GM18511 (cell line): Measurements from ENCODE around the gene RPS8.
"Not testable (repeated sequence)": the region's sequence is repeated elsewhere in the genome, so short reads cannot be mapped to it uniquely, and the experiment has no call there.

Experiments used
- ATAC-seq: cut with Tn5 transposase; IDR thresholded peaks from one replicate; pipeline ENCODE4 v1.9.1; 2021; ENCODE audit warnings: mild to moderate bottlenecking, moderate library complexity; ENCODE audit not compliant: unreplicated experiment

The RPS8 gene

DNA sequence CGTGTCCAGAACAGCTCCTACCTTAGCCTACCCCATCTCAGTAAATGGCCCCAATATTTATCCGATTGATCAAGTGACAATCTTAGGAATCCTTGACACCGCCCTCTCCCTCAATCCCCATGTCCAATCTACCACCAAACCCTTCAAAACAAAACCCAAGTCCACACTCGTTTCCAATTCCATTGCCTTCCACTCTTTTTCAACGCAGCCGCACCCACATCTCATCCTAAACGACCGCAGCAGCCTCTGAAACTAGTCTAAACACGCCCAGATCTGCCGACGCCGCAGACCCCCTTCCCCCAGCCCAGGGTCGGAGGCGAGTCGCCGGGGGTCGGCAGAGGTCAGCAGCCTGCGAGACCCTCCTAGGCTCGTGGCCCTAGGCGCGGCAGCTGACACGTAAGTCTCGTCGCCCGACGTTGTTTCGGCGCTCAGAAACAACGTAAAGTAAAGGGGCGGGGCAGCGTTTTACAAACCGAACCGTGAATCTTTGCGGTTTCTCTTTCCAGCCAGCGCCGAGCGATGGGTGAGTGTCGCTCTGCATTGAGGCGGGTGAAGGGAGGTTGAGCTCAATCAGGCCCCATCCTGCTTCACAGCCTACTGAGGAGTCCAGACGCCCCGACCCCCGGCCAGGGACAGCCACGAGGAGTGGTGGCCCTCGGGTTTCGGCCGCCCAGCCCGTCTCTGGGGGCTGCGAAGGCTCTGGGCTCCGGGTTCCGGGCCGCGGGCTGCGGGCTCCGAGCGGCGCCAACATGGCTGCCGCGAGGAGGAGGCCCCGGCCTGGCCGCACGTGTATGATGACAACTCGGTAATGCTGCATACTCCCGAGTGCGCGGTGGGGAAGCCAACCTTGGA, at the start of gene RPS8:
Gene RPS8, plus strand, starts transcription at position 463 of the 852 bp plus-strand sequence. Its CDS starts 57 bp downstream, at position 520.
- ATAC-seq, result peak; percentile 85

GRCh38 chr1:44730741-44731512, 44.4 kb upstream of the RPS8 start, which contains the start of gene RNU5D-1:
TSS of gene RNU5D-1 (minus strand) at chr1:44731170.
- peak; percentile 65 for ATAC-seq

GRCh38 chr1:44733365-44733764, 42.0 kb upstream of the RPS8 start:
- ATAC-seq, result no peak

DNA sequence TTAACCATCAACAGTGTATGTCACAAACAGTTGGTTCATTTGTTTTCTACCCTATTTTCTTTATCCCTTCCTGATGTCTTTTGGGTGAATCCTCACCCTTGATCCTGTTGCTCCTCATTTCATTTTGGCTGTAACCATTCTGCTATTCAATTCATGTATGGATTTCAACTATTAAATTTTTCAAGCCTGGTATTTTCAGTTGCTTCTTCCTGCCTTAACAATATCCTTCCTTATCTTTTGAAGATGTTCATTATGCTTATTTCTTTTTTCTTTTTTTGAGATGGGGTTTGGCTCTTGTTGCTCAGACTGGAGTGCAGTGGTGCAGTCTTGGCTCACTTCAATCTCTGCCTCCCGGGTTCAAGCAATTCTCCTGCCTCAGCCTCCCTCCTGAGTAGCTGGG, 41.6 kb upstream of the RPS8 start:
- no peak for ATAC-seq

DNA sequence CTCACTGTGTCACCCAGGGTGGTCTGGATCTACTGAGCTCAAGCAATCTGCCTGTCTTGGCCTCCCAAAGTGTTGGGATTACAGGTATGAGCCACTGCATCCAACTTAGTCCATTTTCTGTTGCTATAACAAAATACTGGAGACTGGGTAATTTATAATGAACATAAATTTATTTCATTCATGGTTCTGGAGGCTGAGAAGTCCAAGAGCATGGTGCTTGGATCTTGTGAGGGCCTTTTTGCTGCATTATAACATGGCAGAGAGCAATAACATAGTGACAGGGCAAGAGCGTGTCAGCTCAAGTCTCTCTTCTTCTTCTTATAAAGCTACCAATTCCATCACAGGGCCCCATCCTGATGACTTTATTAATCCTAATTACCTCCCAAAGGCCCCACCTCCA, 39.3 kb upstream of the RPS8 start:
- ATAC-seq, result no peak

DNA sequence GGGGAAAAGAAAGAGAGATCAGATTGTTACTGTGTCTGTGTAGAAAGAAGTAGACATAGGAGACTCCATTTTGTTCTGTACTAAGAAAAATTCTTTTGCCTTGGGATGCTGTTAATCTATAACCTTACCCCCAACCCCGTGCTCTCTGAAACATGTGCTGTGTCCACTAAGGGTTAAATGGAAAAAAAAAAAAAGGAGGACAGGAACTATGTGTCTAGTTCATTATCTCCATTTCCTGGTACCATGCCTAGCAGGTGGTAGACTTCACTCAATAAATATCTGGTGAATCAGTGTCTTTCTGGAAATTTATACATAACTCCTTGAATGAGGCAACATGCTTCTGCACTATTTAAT, 36.4 kb upstream of the RPS8 start:
- not testable (repeated sequence) for ATAC-seq

DNA sequence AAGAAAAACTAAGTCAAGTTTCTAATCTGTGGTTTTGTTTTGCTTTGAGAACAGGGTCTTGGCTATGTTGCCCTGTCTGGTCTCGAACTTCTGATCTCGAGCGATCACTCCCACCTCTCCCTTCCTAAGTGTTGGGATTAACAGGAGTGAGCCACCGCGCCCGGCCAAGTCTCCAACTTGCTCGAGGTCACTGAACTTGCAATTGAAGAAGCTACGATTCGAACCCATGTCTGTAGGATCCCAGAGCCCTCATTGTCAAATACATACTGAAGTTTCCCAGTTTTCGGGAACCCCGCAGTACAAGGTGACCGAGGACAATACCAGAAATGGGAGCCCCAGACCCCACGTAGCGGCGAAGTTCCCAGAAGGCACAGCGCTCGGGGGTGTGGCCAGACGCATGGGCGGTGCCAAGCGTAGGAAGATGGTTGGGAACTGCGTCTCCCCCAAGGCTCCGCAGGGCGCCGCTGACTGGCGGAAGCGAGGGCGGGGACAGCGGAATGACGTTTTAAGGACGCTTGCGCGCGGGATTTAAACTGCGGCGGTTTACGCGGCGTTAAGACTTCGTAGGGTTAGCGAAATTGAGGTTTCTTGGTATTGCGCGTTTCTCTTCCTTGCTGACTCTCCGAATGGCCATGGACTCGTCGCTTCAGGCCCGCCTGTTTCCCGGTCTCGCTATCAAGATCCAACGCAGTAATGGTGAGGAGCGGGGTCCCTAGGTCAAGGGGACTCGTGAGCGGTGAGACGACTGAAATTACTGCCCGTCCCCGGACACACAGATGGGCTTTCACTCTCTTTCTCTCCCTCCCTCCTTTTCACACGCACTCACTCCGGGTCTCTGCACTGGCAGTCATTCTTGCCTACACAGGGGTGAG, 35.8 kb upstream of the RPS8 start, which contains the start of gene KIF2C:
Gene KIF2C, plus strand, starts transcription at position 531 of the 872 bp plus-strand sequence. Its CDS starts 96 bp downstream, at position 627.
- ATAC-seq, result peak; percentile 99

GRCh38 chr1:44740179-44740617, 35.1 kb upstream of the RPS8 start:
- no peak for ATAC-seq

DNA sequence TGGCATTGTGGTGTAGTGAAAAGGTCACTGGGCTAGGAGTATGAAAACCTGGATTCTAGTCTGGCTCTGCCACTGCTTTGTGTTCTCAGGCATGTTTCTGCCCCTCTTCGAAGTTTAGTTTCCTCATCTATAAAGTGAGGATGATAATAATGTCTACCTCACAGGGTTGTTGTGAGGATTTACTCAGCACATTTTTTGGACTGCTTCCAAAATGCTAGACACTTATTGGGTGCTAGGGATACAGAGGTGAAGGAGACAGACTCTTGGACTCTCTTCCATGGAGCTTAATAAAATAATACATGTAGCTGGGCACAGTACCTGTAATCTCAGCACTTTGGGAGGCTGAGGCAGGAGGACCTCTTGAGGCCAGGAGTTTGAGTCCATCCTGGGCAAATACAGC, 32.1 kb upstream of the RPS8 start:
- ATAC-seq, result no peak

- ATAC-seq, result no peak
Observed at GRCh38 chr1:44747878-44748277, 27.5 kb upstream of the RPS8 start.

DNA sequence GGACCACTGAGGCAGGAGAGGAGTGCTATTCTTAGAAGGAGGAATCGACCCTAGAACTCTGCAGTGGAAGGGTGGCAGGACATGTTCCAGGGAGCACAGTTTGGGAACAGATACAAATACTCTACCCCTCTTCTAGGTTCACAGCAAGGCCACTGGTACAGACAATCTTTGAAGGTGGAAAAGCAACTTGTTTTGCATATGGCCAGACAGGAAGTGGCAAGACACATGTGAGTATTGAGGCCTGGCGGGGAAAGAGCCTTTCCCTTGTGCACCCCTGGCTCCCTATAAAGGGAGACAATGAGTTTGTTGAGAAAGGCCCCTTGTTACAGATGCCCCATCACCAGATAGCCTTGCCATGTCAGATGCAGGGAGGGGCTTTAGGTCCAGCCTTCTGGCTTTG, 17.9 kb upstream of the RPS8 start:
- no peak for ATAC-seq

DNA sequence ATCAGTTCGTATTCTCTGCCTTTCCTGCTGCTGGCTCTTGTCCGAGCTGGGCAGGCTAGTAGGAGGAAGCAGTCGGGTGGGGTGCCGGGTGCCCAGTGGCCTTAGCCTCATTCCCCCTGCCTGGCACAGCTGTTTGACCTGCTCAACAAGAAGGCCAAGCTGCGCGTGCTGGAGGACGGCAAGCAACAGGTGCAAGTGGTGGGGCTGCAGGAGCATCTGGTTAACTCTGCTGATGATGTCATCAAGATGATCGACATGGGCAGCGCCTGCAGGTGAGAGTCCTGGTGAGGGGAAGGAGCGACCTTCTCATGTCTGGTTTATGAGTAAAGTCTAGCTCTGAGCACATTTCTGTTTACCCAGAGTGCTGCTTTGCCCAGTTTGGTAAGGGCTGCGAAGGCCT, 16.3 kb upstream of the RPS8 start:
- no peak for ATAC-seq

DNA sequence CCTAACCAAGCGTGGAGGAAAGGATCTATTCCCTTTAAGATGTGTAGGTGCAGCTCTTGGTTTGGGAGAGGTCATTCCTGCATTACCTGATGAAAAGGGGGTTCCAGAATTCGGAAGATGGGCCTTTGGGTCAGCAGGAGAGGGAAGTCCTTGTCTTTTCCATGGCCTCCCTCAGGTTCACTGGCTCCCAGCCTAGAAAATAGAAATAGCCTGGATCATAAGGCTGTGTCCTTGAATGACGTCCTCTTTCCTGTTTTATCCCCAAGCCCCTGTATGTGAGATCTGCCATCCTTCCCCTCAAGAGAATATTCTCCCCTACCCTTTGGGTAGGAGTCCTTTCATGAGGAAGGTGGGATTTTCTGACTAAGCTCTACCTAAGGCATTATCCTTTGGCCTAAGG, 14.5 kb upstream of the RPS8 start:
- no peak for ATAC-seq

GRCh38 chr1:44766421-44766820, 8.9 kb upstream of the RPS8 start:
- not testable (repeated sequence) for ATAC-seq

DNA sequence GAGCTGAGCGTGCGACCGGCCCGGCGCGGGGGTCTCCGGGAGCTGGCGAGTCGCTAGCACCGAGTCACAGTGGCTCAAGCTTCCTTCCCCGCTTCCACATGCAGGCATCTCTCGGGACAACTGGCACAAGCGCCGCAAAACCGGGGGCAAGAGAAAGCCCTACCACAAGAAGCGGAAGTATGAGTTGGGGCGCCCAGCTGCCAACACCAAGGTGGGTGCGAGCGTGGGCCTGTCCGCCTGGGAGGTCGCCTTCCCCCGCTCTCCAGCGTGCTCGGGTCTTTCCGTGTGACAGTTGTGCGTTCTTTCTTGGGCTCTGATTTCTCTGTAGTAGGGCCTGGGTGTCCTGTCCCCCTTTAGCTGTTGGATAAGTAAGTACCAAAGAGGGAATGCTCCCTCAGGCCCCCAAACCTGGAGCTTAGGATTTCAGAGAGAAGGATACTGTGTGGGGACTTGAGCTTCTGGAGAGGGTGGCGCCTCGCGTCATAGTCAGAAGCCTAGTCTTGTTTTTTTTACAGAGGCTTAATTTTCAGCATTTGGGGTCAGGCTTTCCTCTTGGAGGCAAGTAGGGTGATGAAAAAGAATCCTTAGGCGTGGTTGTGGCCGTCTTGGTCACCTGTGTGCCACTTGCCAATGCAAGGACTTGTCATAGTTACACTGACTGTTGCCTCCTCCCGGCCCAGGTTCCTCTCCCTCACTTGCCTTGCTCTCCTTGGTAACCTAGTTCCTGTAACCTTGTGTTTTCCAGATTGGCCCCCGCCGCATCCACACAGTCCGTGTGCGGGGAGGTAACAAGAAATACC, 790 bp downstream of the RPS8 start:
- peak; percentile 26 for ATAC-seq

DNA sequence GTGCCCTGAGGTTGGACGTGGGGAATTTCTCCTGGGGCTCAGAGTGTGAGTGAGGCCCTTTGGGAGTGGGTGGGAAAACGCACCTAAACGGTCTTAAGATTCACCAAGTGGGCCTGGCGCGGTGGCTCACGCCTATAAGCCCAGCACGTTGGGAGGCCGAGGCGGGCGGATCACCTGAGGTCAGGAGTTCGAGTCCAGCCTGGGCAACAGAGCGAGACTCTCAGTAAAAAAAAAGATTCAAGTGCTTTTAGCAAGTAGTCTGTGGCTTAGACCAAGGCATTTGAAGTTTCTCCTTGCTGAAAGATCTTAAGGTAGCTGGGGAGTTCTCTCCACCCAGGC, 1.4 kb downstream of the RPS8 start:
- no peak for ATAC-seq

DNA sequence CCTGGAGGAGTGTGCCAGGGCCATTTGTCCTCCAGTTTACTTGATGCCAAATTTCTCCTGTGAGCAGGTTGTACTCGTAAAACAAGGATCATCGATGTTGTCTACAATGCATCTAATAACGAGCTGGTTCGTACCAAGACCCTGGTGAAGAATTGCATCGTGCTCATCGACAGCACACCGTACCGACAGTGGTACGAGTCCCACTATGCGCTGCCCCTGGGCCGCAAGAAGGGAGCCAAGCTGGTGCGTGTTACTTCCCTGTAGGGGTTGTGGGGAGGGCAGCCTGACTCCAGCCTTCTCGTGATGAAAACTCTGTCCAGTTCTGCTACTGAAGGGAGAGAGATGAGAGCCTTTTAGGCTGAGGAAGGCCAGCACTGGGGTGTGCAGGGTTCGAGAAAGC, 2.2 kb downstream of the RPS8 start:
- no peak for ATAC-seq

- no peak for ATAC-seq
Observed at GRCh38 chr1:44777969-44778635, 2.8 kb downstream of the RPS8 start.

- ATAC-seq, result no peak
Observed at GRCh38 chr1:44778705-44779576, 3.6 kb downstream of the RPS8 start.
